DND-41 (cell line): ENCODE measurements around the gene NAGLU.
A peak's percentile ranks its signal among the peaks of the same experiment; 100 is the strongest.

Experiments
- ATAC-seq: fragments of 200-7000 bp; cut with Tn5 transposase; 3 replicates; pipeline ENCODE4 v1.9.1; 2021; ENCODE audit warnings: low read depth; ENCODE audit not compliant: insufficient read depth
- DNase-seq: peaks from one replicate; pipeline ENCODE4 v3.0.0-alpha.2; 2020
- H2AFZ ChIP-seq: 2 replicates; pipeline ENCODE4 v1.6.0; 2012; ENCODE audit warnings: low read depth, low read length
- H3K27ac ChIP-seq: 2 replicates; pipeline ENCODE4 v1.5.1; 2012; ENCODE audit warnings: low read length, inconsistent platforms
- H3K27me3 ChIP-seq: fragments of 200-600 bp; sonication (generic); 2 replicates; pipeline ENCODE4 v1.6.0; 2012; ENCODE audit warnings: low read length, mild to moderate bottlenecking, inconsistent platforms; ENCODE audit not compliant: insufficient read depth, poor library complexity
- H3K36me3 ChIP-seq: 2 replicates; pipeline ENCODE4 v1.5.1; 2012; ENCODE audit warnings: low read length, inconsistent platforms; ENCODE audit not compliant: insufficient read depth
- H3K4me1 ChIP-seq: 2 replicates; pipeline ENCODE4 v1.5.1; 2012; ENCODE audit warnings: mild to moderate bottlenecking, low read length; ENCODE audit not compliant: insufficient read depth
- H3K4me2 ChIP-seq: 2 replicates; pipeline ENCODE4 v1.6.0; 2012; ENCODE audit warnings: mild to moderate bottlenecking, moderate library complexity, low read length, inconsistent platforms; ENCODE audit not compliant: insufficient read depth
- H3K4me3 ChIP-seq, 2 experiments: fragments of 200-600 bp in 1 of 2; shearing (Covaris generic) in 1 of 2; 2 replicates each; pipeline ENCODE4 v1.5.1; 2012 to 2016; ENCODE audit warnings: inconsistent platforms in 2 of 2, low read length in 2 of 2, mild to moderate bottlenecking in 2 of 2, low read depth in 1 of 2, moderate library complexity in 1 of 2
- H3K79me2 ChIP-seq: 2 replicates; pipeline ENCODE4 v1.6.0; 2012; ENCODE audit warnings: low read length, inconsistent platforms; ENCODE audit not compliant: insufficient read depth
- H3K9ac ChIP-seq: 2 replicates; pipeline ENCODE4 v1.6.0; 2012; ENCODE audit warnings: low read depth, mild to moderate bottlenecking, inconsistent platforms, low read length, moderate library complexity
- H3K9me3 ChIP-seq: 2 replicates; pipeline ENCODE4 v1.5.1; 2012; ENCODE audit warnings: low read length, moderate library complexity, mild to moderate bottlenecking, inconsistent platforms; ENCODE audit not compliant: insufficient read depth, severe bottlenecking
- H4K20me1 ChIP-seq: 2 replicates; pipeline ENCODE4 v1.6.0; 2012; ENCODE audit warnings: low read length; ENCODE audit not compliant: insufficient read depth
- EZH2 ChIP-seq: IDR thresholded peaks from 3 replicates; pipeline ENCODE4 v1.6.1; 2012; ENCODE audit warnings: borderline replicate concordance, low read depth, mild to moderate bottlenecking, moderate library complexity, low read length, inconsistent platforms; ENCODE audit not compliant: severe bottlenecking
- TF ChIP-seq, protein P1 (sequence below): IDR thresholded peaks from 2 replicates; pipeline ENCODE4 v1.5.1; 2012; ENCODE audit warnings: borderline replicate concordance, low read length, moderate library complexity, mild to moderate bottlenecking; ENCODE audit not compliant: poor library complexity, severe bottlenecking; ENCODE audit errors: extremely low read depth

Gene NAGLU

DNA sequence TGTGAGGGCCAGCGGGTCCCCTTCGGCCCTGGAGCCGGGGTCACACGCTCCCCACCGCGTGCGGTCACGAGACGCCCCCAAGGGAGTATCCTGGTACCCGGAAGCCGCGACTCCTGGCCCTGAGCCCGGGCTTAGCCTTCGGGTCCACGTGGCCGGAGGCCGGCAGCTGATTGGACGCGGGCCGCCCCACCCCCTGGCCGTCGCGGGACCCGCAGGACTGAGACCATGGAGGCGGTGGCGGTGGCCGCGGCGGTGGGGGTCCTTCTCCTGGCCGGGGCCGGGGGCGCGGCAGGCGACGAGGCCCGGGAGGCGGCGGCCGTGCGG, at the start of gene NAGLU:
TSS of gene NAGLU (plus strand) at position 194 of the 324 bp plus-strand sequence. CDS start at position 226, 32 bp downstream.
- peak within 1 kb of the TSS; percentile 36 to 67; a peak in 3 of 4 replicates for H3K4me3 ChIP-seq
- no peaks in the 10 kb centered on the region for H3K9me3 ChIP-seq
- peaks cover 16% of the 10 kb centered on the region for H3K36me3 ChIP-seq
- H3K79me2 ChIP-seq = peaks cover 10% of the 10 kb centered on the region
- peak within 1 kb of the TSS; percentile 71 for H3K9ac ChIP-seq
- DNase-seq (peak; percentile 87), ATAC-seq (peak; percentile 81)
- peaks cover 49% of the 10 kb centered on the region for H3K4me1 ChIP-seq
- peak within 1 kb of the TSS; percentile 59 for H3K27ac ChIP-seq
- H3K27me3 ChIP-seq = no peaks in the 10 kb centered on the region
- TF ChIP-seq EZH2 = no peak
- TF ChIP-seq, protein P1, sequence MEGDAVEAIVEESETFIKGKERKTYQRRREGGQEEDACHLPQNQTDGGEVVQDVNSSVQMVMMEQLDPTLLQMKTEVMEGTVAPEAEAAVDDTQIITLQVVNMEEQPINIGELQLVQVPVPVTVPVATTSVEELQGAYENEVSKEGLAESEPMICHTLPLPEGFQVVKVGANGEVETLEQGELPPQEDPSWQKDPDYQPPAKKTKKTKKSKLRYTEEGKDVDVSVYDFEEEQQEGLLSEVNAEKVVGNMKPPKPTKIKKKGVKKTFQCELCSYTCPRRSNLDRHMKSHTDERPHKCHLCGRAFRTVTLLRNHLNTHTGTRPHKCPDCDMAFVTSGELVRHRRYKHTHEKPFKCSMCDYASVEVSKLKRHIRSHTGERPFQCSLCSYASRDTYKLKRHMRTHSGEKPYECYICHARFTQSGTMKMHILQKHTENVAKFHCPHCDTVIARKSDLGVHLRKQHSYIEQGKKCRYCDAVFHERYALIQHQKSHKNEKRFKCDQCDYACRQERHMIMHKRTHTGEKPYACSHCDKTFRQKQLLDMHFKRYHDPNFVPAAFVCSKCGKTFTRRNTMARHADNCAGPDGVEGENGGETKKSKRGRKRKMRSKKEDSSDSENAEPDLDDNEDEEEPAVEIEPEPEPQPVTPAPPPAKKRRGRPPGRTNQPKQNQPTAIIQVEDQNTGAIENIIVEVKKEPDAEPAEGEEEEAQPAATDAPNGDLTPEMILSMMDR = no peak
- peak within 1 kb of the TSS; percentile 77 for H3K4me2 ChIP-seq
- peaks cover 7% of the 10 kb centered on the region; the same call in 1 of the 2 replicates for H4K20me1 ChIP-seq
- H2AFZ ChIP-seq = peak within 1 kb of the TSS; percentile 69

DNA sequence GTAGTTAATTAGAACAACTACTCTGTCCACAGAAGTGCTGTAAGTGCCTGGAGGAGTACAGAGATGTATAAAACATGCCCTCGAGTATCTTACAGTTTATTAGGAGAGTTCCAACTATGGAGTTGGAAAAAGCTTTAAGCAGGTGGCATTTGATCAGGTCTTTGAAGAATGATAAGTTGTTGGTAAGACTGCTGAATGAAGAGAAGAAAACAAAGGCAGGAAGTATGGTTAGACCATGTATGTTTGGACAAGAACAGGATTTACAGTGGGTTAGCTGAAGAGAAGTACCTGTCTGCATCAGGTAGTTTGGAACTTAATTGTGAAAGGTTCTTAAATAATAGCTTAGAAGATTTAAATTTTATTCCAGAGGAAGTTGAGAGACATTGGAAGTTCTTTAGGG, 48.0 kb upstream of the NAGLU start:
- no peak overlapping the region for H3K4me3 ChIP-seq
- DNase-seq (no peak), ATAC-seq (no peak)
- no peaks in the 10 kb centered on the region for H3K9me3 ChIP-seq
- no peak overlapping the region for H2AFZ ChIP-seq
- H3K27me3 ChIP-seq = peaks cover 10% of the 10 kb centered on the region
- H3K4me1 ChIP-seq = peaks cover 29% of the 10 kb centered on the region
- H3K27ac ChIP-seq = no peak overlapping the region
- peaks cover 4% of the 10 kb centered on the region; the same call in 1 of the 2 replicates for H4K20me1 ChIP-seq
- no peaks in the 10 kb centered on the region for H3K79me2 ChIP-seq
- TF ChIP-seq EZH2 = no peak
- TF ChIP-seq, protein P1 = no peak
- no peak overlapping the region for H3K4me2 ChIP-seq
- no peak overlapping the region for H3K9ac ChIP-seq
- no peaks in the 10 kb centered on the region for H3K36me3 ChIP-seq

DNA sequence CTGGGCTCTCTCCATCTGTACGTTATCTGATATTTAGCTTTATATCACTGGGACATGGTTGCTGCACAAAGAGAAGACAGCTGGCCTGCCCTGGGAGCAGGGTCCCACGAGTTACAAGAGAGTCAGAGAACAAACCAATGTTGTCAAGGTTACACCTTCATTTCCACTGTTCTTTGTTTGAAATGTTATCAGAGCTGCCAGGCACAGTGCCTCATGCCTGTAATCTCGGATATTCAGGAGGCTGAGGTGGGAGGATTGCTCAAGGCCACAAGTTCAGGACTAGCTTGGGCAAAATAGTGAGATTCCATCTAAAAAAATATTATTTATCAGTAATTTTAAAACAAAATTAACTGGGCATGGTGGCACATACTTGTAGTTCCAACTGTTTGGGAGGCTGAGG, 42.7 kb upstream of the NAGLU start:
- no peak overlapping the region for H3K27ac ChIP-seq
- ATAC-seq (no peak), DNase-seq (no peak)
- no peaks in the 10 kb centered on the region for H3K4me1 ChIP-seq
- no peaks in the 10 kb centered on the region for H3K36me3 ChIP-seq
- H4K20me1 ChIP-seq = no peaks in the 10 kb centered on the region
- H2AFZ ChIP-seq = no peak overlapping the region
- H3K9me3 ChIP-seq = no peaks in the 10 kb centered on the region
- H3K9ac ChIP-seq = no peak overlapping the region
- TF ChIP-seq EZH2 = no peak
- H3K4me3 ChIP-seq = no peak overlapping the region
- no peaks in the 10 kb centered on the region for H3K79me2 ChIP-seq
- H3K27me3 ChIP-seq = peaks cover 7% of the 10 kb centered on the region
- H3K4me2 ChIP-seq = no peak overlapping the region

DNA sequence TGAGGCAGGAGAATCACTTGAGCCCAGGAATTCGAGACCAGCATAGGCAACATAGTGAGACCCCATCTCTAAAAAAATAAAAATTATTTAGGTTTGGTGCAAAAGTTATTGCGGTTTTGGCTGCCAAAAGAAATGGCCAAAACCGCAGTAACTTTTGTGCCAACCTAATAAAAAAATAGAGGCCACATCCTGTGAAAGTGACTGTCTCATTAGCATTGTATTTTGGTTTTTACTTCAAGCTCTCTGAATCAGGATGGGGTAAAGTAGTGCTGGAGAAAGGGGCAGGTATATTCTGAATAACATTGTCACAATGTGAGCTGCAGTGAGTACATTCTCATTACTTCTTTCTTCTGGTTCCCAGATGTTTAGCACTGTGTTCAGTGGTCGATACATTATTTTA, 41.4 kb upstream of the NAGLU start:
- Histone ChIP-seq H3K79me2 (no peaks in the 10 kb centered on the region), H3K9me3 (no peaks in the 10 kb centered on the region), H3K36me3 (no peaks in the 10 kb centered on the region), H4K20me1 (no peaks in the 10 kb centered on the region), H3K4me2 (no peak overlapping the region), H3K4me3 (no peak overlapping the region), H3K27ac (no peak overlapping the region), H3K4me1 (no peaks in the 10 kb centered on the region), H3K9ac (no peak overlapping the region), H2AFZ (no peak overlapping the region), H3K27me3 (peaks cover 2% of the 10 kb centered on the region)
- ATAC-seq (no peak), DNase-seq (no peak)
- TF ChIP-seq, protein P1 = no peak
- TF ChIP-seq EZH2 = no peak
